RWPE1 (cell line): ENCODE results near the gene SVEP1.
"Not testable (repeated sequence)": the region's sequence is repeated elsewhere in the genome, so short reads cannot be mapped to it uniquely, and the experiment has no call there.

Experiments used
- CTCF ChIA-PET: fragments of 350-600 bp; sonication (Branson Sonifier 250); formaldehyde crosslinking; extraction: SDS; loops from one replicate; lab custom pipeline; 2021; lab: Yijun Ruan, JAX
- POLR2A ChIA-PET: fragments of 400-600 bp; formaldehyde crosslinking; extraction: SDS; loops from one replicate; lab custom pipeline; 2020; ENCODE audit warnings: antibody characterized with exemption; ENCODE audit not compliant: low non-redundant PET; lab: Yijun Ruan, JAX
- DNase-seq: peaks from one replicate; pipeline ENCODE4 v3.0.0; 2012; ENCODE audit warnings: low spot score
- H3K27ac ChIP-seq: fragments of 450-650 bp; 2 replicates; pipeline ENCODE4 v1.5.1; 2017
- CTCF ChIP-seq: fragments of 450-650 bp; conservative IDR thresholded peaks from 2 replicates; pipeline ENCODE4 v1.5.1; 2017; ENCODE audit warnings: low read depth, mild to moderate bottlenecking

SVEP1 gene

DNA sequence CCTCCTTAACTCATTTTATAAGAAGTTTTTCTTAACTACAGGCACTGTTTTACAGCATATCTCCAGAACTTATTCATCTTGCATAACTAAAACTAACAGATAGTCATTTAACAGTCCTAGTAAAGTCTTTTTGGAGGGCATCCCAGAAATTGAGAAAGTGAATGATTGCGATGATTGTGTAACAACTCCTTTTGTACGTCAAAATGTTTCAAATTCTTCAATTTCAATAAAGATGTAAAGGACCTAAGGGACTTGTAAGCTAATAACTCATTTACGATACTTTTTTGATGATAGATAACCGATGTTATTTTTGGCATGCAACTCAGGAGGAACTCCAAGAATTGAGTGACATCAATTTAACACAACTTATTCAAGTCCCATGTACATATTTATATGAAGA lies 42.7 kb downstream of the SVEP1 start:
- no peak for DNase-seq
- no peak overlapping the region for H3K27ac ChIP-seq
- ChIA-PET POLR2A (no interaction called here), CTCF (no interaction called here)
- no peak for TF ChIP-seq CTCF

DNA sequence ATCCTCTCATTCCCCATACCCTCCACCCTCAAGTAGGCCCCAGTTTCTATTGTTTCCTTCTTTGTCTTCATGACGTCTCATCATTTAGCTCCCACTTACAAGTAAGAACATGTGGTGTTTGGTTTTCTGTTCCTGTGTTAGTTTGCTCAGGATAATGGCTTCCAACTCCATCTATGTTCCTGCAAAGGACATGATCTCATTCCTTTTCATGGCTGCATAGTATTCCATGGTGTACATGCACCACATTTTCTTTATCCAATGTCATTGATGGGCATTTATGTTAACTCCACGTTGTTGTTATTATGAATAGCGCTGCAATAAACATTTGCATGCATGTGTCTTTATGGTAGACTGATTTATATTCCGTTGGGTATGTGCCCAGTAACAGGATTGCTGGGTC lies 45.4 kb downstream of the SVEP1 start:
- DNase-seq, POLR2A ChIA-PET, H3K27ac ChIP-seq: not testable (repeated sequence)
- CTCF ChIA-PET, result interaction anchor here (0.6 kb wide), 1 partner anchor 350 kb away, joined by 3 read pairs; no protein-coding TSS in a partner anchor

DNA sequence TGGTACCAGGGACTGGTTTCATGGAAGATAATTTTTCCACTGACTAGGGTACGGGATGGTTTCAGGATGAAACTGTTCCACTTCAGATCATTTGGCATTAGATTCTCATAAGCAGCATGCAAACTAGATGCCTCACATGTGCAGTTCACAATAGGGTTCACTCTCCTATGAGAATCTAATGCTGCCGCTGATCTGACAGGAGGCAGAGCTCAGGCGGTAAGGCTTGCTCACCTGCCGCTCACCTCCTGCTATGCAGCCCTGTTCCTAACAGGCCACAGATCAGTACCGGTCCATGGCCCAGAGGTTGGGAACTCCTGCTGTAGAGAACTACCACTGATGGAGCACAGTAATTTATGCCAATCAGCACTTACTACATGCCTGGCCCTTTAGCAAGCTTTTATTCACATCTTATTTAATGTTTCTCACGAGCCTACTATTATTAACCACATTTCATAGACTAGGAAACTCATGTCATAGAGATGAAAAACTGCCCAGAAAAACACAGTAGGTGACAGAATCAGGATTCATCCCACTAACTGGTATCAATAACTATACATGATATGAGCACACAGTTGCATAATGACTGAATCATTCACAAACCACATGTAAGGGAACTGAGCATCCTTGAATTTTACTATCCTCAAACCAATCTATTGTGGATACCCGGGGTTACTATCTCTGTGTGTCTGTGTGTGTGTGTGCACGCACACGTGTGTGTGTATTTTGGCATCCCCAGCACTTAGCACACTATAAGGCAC lies 46.5 kb downstream of the SVEP1 start:
- no peak for TF ChIP-seq CTCF
- ChIA-PET POLR2A (no interaction called here), CTCF (interaction anchor here (0.6 kb wide), 1 partner anchor 349 kb away, joined by 3 read pairs; no protein-coding TSS in a partner anchor)
- no peak for DNase-seq
- H3K27ac ChIP-seq, result no peak overlapping the region

GRCh38 chr9:110531776-110532175 lies 47.8 kb downstream of the SVEP1 start:
- H3K27ac ChIP-seq, result no peak overlapping the region
- ChIA-PET CTCF (no interaction called here), POLR2A (no interaction called here)
- TF ChIP-seq CTCF, result no peak
- DNase-seq, result no peak

GRCh38 chr9:110531241-110531640 lies 48.3 kb downstream of the SVEP1 start:
- POLR2A ChIA-PET, H3K27ac ChIP-seq, CTCF ChIA-PET, DNase-seq: not testable (repeated sequence)

DNA sequence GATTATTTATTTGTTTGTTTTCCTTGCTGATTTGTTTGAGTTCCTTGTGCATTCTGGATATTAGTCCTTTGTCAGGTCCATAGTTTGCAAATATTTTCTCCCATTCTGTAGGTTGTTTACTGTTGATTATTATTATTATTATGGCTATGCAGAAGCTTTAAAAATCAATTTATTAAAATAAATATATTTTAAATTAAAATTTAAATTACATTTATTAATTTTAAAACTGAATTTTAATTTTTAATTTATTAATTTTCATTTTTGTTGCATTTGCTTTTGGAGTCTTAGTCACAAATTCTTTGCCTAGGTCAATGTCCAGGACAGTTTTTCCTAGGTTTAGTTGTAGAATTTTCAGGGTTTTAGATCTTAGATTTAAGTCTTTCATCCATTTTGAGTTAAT lies 50.9 kb downstream of the SVEP1 start:
- ChIA-PET CTCF (no interaction called here), POLR2A (no interaction called here)
- DNase-seq, result no peak
- no peak overlapping the region for H3K27ac ChIP-seq
- no peak for TF ChIP-seq CTCF

- no peak for DNase-seq
- no peak for TF ChIP-seq CTCF
- POLR2A ChIA-PET, result no interaction called here
- H3K27ac ChIP-seq, result no peak overlapping the region
- CTCF ChIA-PET, result no interaction called here
Measured at GRCh38 chr9:110526426-110526825, 53.1 kb downstream of the SVEP1 start.

- no peak overlapping the region for H3K27ac ChIP-seq
- no peak for DNase-seq
- no peak for TF ChIP-seq CTCF
- POLR2A ChIA-PET, result no interaction called here
- CTCF ChIA-PET, result no interaction called here
Measured at GRCh38 chr9:110521206-110521605, 58.3 kb downstream of the SVEP1 start.
